ENCODE measurements around the gene HSPA2. TPM values are rescaled to one million over a fixed set of nuclear protein-coding genes. Genes with fewer than 3 reads are reported as not detected.

HSPA2 gene
- total RNA-seq: 100 to 1,000 TPM; 134 to 160 TPM
- 389 TPM for polyA plus RNA-seq (ENCODE audit: insufficient read depth, low read depth, low replicate concordance)
- long read RNA-seq, donor 1, transcript HSPA2-201 (1 exons, 2,767 nt): major isoform, 22 of 22 reads
- long read RNA-seq, donor 1, partial matches to known transcripts: 0 of 22 reads
- long read RNA-seq, donor 1, other reads (novel, unspliced or antisense): 0 of 22 reads
- long read RNA-seq, donor 2, partial matches to known transcripts: 0 of 4 reads
- long read RNA-seq, donor 2, other reads (novel, unspliced or antisense): 0 of 4 reads

DNA sequence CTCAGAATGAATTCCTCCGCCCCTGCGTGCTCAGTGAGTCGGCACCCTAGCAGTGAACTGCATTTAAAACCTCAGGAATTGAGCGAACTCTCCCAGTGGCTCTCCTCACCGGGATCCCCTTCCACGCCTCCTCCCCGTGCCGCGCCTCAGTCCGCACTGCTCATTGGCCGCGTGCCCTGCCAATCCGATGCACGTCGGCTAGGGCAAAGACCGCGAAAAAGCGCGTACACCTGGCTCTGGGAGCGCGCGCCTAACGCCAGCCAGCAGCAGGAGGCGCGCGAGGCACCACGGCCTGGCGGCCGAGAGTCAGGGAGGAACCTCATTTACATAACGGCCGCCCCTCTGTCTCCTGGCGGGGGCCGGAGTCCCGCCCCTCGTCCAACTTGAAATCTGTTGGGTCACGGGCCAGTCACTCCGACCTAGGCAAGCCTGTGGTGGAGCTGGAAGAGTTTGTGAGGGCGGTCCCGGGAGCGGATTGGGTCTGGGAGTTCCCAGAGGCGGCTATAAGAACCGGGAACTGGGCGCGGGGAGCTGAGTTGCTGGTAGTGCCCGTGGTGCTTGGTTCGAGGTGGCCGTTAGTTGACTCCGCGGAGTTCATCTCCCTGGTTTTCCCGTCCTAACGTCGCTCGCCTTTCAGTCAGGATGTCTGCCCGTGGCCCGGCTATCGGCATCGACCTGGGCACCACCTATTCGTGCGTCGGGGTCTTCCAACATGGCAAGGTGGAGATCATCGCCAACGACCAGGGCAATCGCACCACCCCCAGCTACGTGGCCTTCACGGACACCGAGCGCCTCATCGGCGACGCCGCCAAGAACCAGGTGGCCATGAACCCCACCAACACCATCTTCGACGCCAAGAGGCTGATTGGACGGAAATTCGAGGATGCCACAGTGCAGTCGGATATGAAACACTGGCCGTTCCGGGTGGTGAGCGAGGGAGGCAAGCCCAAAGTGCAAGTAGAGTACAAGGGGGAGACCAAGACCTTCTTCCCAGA is at the start of gene HSPA2:
HSPA2 (plus strand) TSS at position 534 of the 995 bp plus-strand sequence; CDS start at position 643, 109 bp downstream.
- no peaks in the 10 kb centered on the region for H3K36me3 ChIP-seq (ENCODE audit: low read depth, missing control alignments)
- H3K27ac ChIP-seq: peak within 1 kb of the TSS; percentile 73 to 85
- WGBS, 2 donors: 5% methylated on average over 17 to 76 of the region's 79 CpGs
- peak; percentile 82 for TF ChIP-seq POLR2A (IDR thresholded peaks at IDR 0.05)
- TF ChIP-seq, protein P1, sequence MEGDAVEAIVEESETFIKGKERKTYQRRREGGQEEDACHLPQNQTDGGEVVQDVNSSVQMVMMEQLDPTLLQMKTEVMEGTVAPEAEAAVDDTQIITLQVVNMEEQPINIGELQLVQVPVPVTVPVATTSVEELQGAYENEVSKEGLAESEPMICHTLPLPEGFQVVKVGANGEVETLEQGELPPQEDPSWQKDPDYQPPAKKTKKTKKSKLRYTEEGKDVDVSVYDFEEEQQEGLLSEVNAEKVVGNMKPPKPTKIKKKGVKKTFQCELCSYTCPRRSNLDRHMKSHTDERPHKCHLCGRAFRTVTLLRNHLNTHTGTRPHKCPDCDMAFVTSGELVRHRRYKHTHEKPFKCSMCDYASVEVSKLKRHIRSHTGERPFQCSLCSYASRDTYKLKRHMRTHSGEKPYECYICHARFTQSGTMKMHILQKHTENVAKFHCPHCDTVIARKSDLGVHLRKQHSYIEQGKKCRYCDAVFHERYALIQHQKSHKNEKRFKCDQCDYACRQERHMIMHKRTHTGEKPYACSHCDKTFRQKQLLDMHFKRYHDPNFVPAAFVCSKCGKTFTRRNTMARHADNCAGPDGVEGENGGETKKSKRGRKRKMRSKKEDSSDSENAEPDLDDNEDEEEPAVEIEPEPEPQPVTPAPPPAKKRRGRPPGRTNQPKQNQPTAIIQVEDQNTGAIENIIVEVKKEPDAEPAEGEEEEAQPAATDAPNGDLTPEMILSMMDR (IDR thresholded peaks at IDR 0.05): peak; percentile 63 to 84 (median 65)
- peak; percentile 99 for DNase-seq
- no peaks in the 10 kb centered on the region for H3K27me3 ChIP-seq
- no peaks in the 10 kb centered on the region for H3K9me3 ChIP-seq
- intact Hi-C loops (cut with DNase I; ENCODE audit: low total_unique reads): loop anchor here (10.0 kb wide), 1 partner anchor 94 kb away; no protein-coding TSS in a partner anchor
- H3K4me3 ChIP-seq: peak within 1 kb of the TSS; percentile 58 to 68
- no peaks in the 10 kb centered on the region for H3K4me1 ChIP-seq

DNA sequence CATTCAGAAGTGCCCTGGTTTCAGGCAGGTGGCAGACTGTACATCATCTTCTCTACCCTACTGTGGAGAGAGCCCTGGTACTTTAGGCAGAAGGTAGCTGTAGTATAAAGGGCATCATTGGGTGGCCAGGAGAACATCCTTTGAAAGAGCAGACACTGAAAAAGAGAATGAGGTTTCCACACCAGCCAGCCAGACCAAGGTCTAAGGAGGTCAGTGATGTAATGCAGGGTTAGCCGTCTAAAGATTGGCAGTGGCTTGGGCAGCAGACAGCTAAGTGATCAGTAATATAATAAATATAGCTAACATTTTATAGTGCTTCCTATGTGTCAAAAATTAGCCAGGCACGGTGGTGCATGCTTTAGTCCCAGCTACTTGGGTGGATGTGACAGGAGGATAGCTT is 48.9 kb upstream of the HSPA2 start:
- no peak for TF ChIP-seq POLR2A (IDR thresholded peaks at IDR 0.05)
- TF ChIP-seq, protein P1 (IDR thresholded peaks at IDR 0.05): no peak
- H3K27ac ChIP-seq: peak overlapping the region in 1 of 2 donors; percentile 29
- H3K27me3 ChIP-seq: no peaks in the 10 kb centered on the region
- no peaks in the 10 kb centered on the region for H3K36me3 ChIP-seq (ENCODE audit: low read depth, missing control alignments)
- intact Hi-C loops (cut with DNase I; ENCODE audit: low total_unique reads): no loop called here
- H3K4me1 ChIP-seq: peaks cover 28% of the 10 kb centered on the region
- WGBS, 2 donors: 69 to 78% methylated on average over 2 of the region's 2 CpGs
- no peak for DNase-seq
- no peaks in the 10 kb centered on the region for H3K9me3 ChIP-seq
- no peak overlapping the region for H3K4me3 ChIP-seq

DNA sequence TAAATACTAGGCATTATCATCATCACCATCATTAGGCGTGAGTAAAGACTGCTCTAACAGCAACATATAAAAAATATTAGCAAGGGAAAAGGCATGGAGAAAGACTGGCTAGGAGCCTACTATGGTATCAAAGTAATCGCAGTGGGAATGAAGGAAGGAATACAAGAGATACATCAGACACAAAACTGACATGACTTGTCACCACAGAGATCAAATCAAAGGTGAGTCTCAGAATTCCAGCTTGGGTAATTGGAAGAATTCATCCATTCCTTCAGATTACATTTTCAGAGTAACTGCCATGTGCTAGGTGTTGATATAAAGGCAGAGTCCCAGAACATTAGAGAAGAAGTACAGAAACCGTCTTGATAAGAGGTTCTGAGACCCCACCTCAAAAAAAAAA is 47.1 kb upstream of the HSPA2 start:
- DNase-seq: no peak
- 70 to 81% methylated on average over 3 of the region's 3 CpGs for WGBS, 2 donors
- H3K27ac ChIP-seq: peak overlapping the region; percentile 17 to 63
- H3K4me3 ChIP-seq: no peak overlapping the region
- TF ChIP-seq POLR2A (IDR thresholded peaks at IDR 0.05): no peak
- TF ChIP-seq, protein P1 (IDR thresholded peaks at IDR 0.05): no peak
- H3K9me3 ChIP-seq: no peaks in the 10 kb centered on the region
- intact Hi-C loops (cut with DNase I; ENCODE audit: low total_unique reads): no loop called here
- peaks cover 28% of the 10 kb centered on the region for H3K4me1 ChIP-seq
- H3K36me3 ChIP-seq (ENCODE audit: low read depth, missing control alignments): no peaks in the 10 kb centered on the region
- no peaks in the 10 kb centered on the region for H3K27me3 ChIP-seq

DNA sequence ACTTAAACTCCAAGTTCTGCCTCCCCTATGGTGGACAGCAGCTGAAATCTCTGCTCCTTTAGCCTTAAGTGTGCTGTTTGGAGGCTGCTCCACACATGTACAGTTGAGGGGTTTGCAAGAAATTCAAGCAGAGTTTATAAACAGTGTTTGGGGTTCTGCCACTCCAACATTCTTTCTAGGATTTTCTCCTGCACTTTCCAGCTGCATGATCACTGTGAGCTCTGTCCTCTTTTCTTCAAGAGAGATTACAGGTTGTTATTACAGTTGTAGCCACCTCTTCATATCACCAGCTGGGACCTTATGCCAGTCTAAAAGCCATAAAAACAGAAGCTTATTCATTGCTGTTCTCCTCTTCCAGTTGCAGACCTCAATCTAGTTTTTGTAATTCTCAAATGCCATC is 45.3 kb upstream of the HSPA2 start:
- no peaks in the 10 kb centered on the region for H3K9me3 ChIP-seq
- H3K27me3 ChIP-seq: no peaks in the 10 kb centered on the region
- H3K27ac ChIP-seq: no peak overlapping the region
- no peak for DNase-seq
- peaks cover 28% of the 10 kb centered on the region for H3K4me1 ChIP-seq
- TF ChIP-seq POLR2A (IDR thresholded peaks at IDR 0.05): no peak
- TF ChIP-seq, protein P1 (IDR thresholded peaks at IDR 0.05): no peak
- H3K4me3 ChIP-seq: no peak overlapping the region
- intact Hi-C loops (cut with DNase I; ENCODE audit: low total_unique reads): no loop called here
- H3K36me3 ChIP-seq (ENCODE audit: low read depth, missing control alignments): no peaks in the 10 kb centered on the region

Measured in testis (tissue), 5 donors.